Smooth muscle cell (in vitro differentiated cells): Measurements from ENCODE around the gene LPP. TPM values are rescaled to one million over a fixed set of nuclear protein-coding genes. Genes with fewer than 3 reads are reported as not detected.

Experiments
- DNase-seq: peaks from one replicate; lab custom pipeline; 2025; ENCODE audit not compliant: unreplicated experiment; lab: John Stamatoyannopoulos, UW
- H2AFZ ChIP-seq: fragments of 200-600 bp; sonication (generic); 2 replicates; pipeline ENCODE4 v1.6.0; 2016; ENCODE audit warnings: antibody characterized with exemption, low read depth, mild to moderate bottlenecking
- H3F3A ChIP-seq: fragments of 200-600 bp; sonication (generic); 2 replicates; pipeline ENCODE4 v1.6.0; 2017; ENCODE audit warnings: antibody characterized with exemption, low read depth
- H3K27ac ChIP-seq: fragments of 200-600 bp; sonication (generic); 2 replicates; pipeline ENCODE4 v1.5.1; 2016; ENCODE audit warnings: low read depth, mild to moderate bottlenecking
- H3K27me3 ChIP-seq: fragments of 200-600 bp; sonication (generic); 2 replicates; pipeline ENCODE4 v1.6.1; 2016; ENCODE audit warnings: low read depth, mild to moderate bottlenecking
- H3K36me3 ChIP-seq: fragments of 200-600 bp; sonication (generic); 2 replicates; pipeline ENCODE4 v1.5.1; 2016; ENCODE audit warnings: low read depth
- H3K4me1 ChIP-seq: fragments of 200-600 bp; sonication (generic); 2 replicates; pipeline ENCODE4 v1.5.1; 2016; ENCODE audit warnings: low read depth
- H3K4me2 ChIP-seq: fragments of 200-600 bp; sonication (generic); 2 replicates; pipeline ENCODE4 v1.6.0; 2016; ENCODE audit warnings: mild to moderate bottlenecking
- H3K4me3 ChIP-seq: fragments of 200-600 bp; sonication (generic); 2 replicates; pipeline ENCODE4 v1.5.1; 2016; ENCODE audit warnings: mild to moderate bottlenecking
- H3K79me2 ChIP-seq: fragments of 200-600 bp; sonication (generic); 2 replicates; pipeline ENCODE4 v1.6.0; 2016; ENCODE audit warnings: low read depth, mild to moderate bottlenecking
- H3K9ac ChIP-seq: fragments of 200-600 bp; sonication (generic); 2 replicates; pipeline ENCODE4 v1.6.0; 2016; ENCODE audit warnings: low read depth
- H3K9me3 ChIP-seq: fragments of 200-600 bp; sonication (generic); replicated peaks from 2 replicates; pipeline ENCODE4 v1.5.1; 2016; ENCODE audit warnings: low read depth
- H4K20me1 ChIP-seq: fragments of 200-600 bp; sonication (generic); 2 replicates; pipeline ENCODE4 v1.6.0; 2016; ENCODE audit warnings: low read depth
- WGBS: methylation state at CpG from one replicate; pipeline ENCODE4 v1.1.7; 2016; ENCODE audit warnings: low lambda C conversion rate; 5-methylcytosine and 5-hydroxymethylcytosine counted together
- polyA plus RNA-seq: library from polyadenylated mRNA; unstranded; fragments of >200 nt; fragmentation: Nextera tagmentation; extraction: Ambion mirVana; gene quantifications from 2 replicates; pipeline ENCODE4 v1.2.1, GENCODE V29; 2016
- total RNA-seq: library from RNA; depleted of rRNA; stranded (reverse); fragments of >200 nt; gene quantifications from 2 replicates; pipeline ENCODE4 v1.2.3, GENCODE V29; 2014
- TF ChIP-seq, protein P1 (sequence below): fragments of 200-600 bp; sonication (generic); IDR thresholded peaks from 2 replicates; pipeline ENCODE4 v1.5.1; 2017; ENCODE audit warnings: borderline replicate concordance, mild to moderate bottlenecking, antibody characterized with exemption; ENCODE audit not compliant: insufficient read depth, poor library complexity, severe bottlenecking

The LPP gene
- total and polyA plus RNA-seq, 2 experiments from 2014 or later = 42.3 to 128 TPM

- no peak overlapping the region for H3K4me2 ChIP-seq
- H3K79me2 ChIP-seq = peaks cover 65% of the 10 kb centered on the region
- peaks cover 4% of the 10 kb centered on the region for H3K36me3 ChIP-seq
- H3F3A ChIP-seq = no peaks in the 10 kb centered on the region
- no peak overlapping the region for H3K4me3 ChIP-seq
- H3K9me3 ChIP-seq = no peaks in the 10 kb centered on the region
- H2AFZ ChIP-seq = no peak overlapping the region
- H3K27me3 ChIP-seq = no peaks in the 10 kb centered on the region
- peaks cover 29% of the 10 kb centered on the region for H4K20me1 ChIP-seq
- WGBS = 92% methylated on average over 4 of the region's 4 CpGs
- DNase-seq = no peak
- TF ChIP-seq, protein P1, sequence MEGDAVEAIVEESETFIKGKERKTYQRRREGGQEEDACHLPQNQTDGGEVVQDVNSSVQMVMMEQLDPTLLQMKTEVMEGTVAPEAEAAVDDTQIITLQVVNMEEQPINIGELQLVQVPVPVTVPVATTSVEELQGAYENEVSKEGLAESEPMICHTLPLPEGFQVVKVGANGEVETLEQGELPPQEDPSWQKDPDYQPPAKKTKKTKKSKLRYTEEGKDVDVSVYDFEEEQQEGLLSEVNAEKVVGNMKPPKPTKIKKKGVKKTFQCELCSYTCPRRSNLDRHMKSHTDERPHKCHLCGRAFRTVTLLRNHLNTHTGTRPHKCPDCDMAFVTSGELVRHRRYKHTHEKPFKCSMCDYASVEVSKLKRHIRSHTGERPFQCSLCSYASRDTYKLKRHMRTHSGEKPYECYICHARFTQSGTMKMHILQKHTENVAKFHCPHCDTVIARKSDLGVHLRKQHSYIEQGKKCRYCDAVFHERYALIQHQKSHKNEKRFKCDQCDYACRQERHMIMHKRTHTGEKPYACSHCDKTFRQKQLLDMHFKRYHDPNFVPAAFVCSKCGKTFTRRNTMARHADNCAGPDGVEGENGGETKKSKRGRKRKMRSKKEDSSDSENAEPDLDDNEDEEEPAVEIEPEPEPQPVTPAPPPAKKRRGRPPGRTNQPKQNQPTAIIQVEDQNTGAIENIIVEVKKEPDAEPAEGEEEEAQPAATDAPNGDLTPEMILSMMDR = no peak
- H3K27ac ChIP-seq = no peak overlapping the region
- no peak overlapping the region for H3K9ac ChIP-seq
- no peaks in the 10 kb centered on the region for H3K4me1 ChIP-seq
These were observed 326.1 kb downstream of the LPP start for GRCh38 chr3:188480011-188480410.

GRCh38 chr3:188482929-188483328 is 329.0 kb downstream of the LPP start:
- 68% methylated on average over 4 of the region's 4 CpGs for WGBS
- no peak overlapping the region for H3K4me2 ChIP-seq
- H3K27ac ChIP-seq = no peak overlapping the region
- peaks cover 5% of the 10 kb centered on the region for H3K4me1 ChIP-seq
- TF ChIP-seq, protein P1 = no peak
- peaks cover 12% of the 10 kb centered on the region for H4K20me1 ChIP-seq
- H3K4me3 ChIP-seq = no peak overlapping the region
- no peaks in the 10 kb centered on the region for H3K27me3 ChIP-seq
- peaks cover 50% of the 10 kb centered on the region for H3K79me2 ChIP-seq
- H3K9me3 ChIP-seq = no peaks in the 10 kb centered on the region
- no peak for DNase-seq
- no peak overlapping the region for H3K9ac ChIP-seq
- no peak overlapping the region for H2AFZ ChIP-seq
- H3K36me3 ChIP-seq = peaks cover 14% of the 10 kb centered on the region
- H3F3A ChIP-seq = no peaks in the 10 kb centered on the region

- Histone ChIP-seq H3K27me3 (no peaks in the 10 kb centered on the region), H3K4me3 (no peak overlapping the region), H3K27ac (peak overlapping the region; percentile 86), H3K36me3 (peaks cover 16% of the 10 kb centered on the region), H3K9ac (no peak overlapping the region), H3F3A (no peaks in the 10 kb centered on the region), H3K9me3 (no peaks in the 10 kb centered on the region), H2AFZ (no peak overlapping the region), H3K4me2 (peak overlapping the region; percentile 12), H3K4me1 (peaks cover 5% of the 10 kb centered on the region), H3K79me2 (peaks cover 43% of the 10 kb centered on the region), H4K20me1 (no peaks in the 10 kb centered on the region)
- 62% methylated on average over 5 of the region's 5 CpGs for WGBS
- no peak for DNase-seq
- TF ChIP-seq, protein P1 = no peak
These were observed 332.2 kb downstream of the LPP start for GRCh38 chr3:188486126-188486525.

DNA sequence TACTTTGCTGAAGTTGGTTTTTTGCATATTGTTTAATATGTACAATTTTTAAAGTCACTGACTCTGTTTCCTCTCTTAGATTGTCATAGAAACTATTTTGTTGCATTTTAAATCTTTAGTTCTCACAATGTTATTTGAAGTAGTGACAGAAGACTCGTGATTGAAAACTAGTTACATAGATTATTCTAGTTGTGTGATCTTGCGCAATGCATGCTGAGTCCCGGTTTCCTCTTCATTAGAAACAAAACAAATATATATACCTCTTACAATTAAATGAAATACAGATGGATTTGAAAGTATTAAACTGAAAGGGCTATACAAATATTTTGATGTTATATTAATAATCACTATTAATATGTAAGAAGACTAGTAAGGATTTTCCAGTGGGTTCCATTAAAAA is 333.0 kb downstream of the LPP start:
- H3K79me2 ChIP-seq = peaks cover 38% of the 10 kb centered on the region
- no peak overlapping the region for H3K4me2 ChIP-seq
- H3K27ac ChIP-seq = peak overlapping the region; percentile 86
- WGBS = 97% methylated on average over 3 of the region's 3 CpGs
- no peak for DNase-seq
- H3K27me3 ChIP-seq = no peaks in the 10 kb centered on the region
- no peak overlapping the region for H3K9ac ChIP-seq
- H2AFZ ChIP-seq = no peak overlapping the region
- H3K4me3 ChIP-seq = no peak overlapping the region
- no peaks in the 10 kb centered on the region for H3F3A ChIP-seq
- no peaks in the 10 kb centered on the region for H4K20me1 ChIP-seq
- H3K36me3 ChIP-seq = peaks cover 16% of the 10 kb centered on the region
- TF ChIP-seq, protein P1 = no peak
- no peaks in the 10 kb centered on the region for H3K9me3 ChIP-seq
- peaks cover 5% of the 10 kb centered on the region for H3K4me1 ChIP-seq
